Fibroblast of skin of abdomen (primary cell): ENCODE data around the gene AMBRA1.

Experiments used
- DNase-seq: peaks from one replicate; pipeline ENCODE4 v3.0.0-alpha.2; 2013

Gene AMBRA1

GRCh38 chr11:46472662-46472994, 121.2 kb downstream of the AMBRA1 start:
- DNase-seq, result no peak

GRCh38 chr11:46471943-46472661, 121.7 kb downstream of the AMBRA1 start:
- no peak for DNase-seq

- DNase-seq, result no peak
Observed at GRCh38 chr11:46469926-46470325, 123.9 kb downstream of the AMBRA1 start.

- no peak for DNase-seq
Observed at GRCh38 chr11:46465683-46466082, 128.1 kb downstream of the AMBRA1 start.

GRCh38 chr11:46463701-46464421, 130.0 kb downstream of the AMBRA1 start:
- no peak for DNase-seq

- peak; percentile 42 for DNase-seq
Observed at GRCh38 chr11:46461461-46461927, 132.3 kb downstream of the AMBRA1 start.

GRCh38 chr11:46458491-46458890, 135.3 kb downstream of the AMBRA1 start:
- DNase-seq, result no peak

GRCh38 chr11:46457659-46458424, 136.0 kb downstream of the AMBRA1 start:
- DNase-seq, result no peak

- DNase-seq, result no peak
Observed at GRCh38 chr11:46457021-46457420, 136.8 kb downstream of the AMBRA1 start.

- DNase-seq, result no peak
Observed at GRCh38 chr11:46456269-46457001, 137.4 kb downstream of the AMBRA1 start.

- DNase-seq, result no peak
Observed at GRCh38 chr11:46455834-46456233, 138.0 kb downstream of the AMBRA1 start.

- DNase-seq, result no peak
Observed at GRCh38 chr11:46452918-46453517, 140.8 kb downstream of the AMBRA1 start.

- DNase-seq, result no peak
Observed at GRCh38 chr11:46451759-46452158, 142.1 kb downstream of the AMBRA1 start.

GRCh38 chr11:46450846-46451477, 142.9 kb downstream of the AMBRA1 start:
- peak; percentile 16 for DNase-seq

GRCh38 chr11:46447544-46447943, 146.3 kb downstream of the AMBRA1 start:
- DNase-seq, result no peak

GRCh38 chr11:46445920-46446771, 147.7 kb downstream of the AMBRA1 start:
- DNase-seq, result no peak

- no peak for DNase-seq
Observed at GRCh38 chr11:46445192-46445919, 148.5 kb downstream of the AMBRA1 start.

- no peak for DNase-seq
Observed at GRCh38 chr11:46444305-46444704, 149.5 kb downstream of the AMBRA1 start.

- no peak for DNase-seq
Observed at GRCh38 chr11:46438211-46438610, 155.6 kb downstream of the AMBRA1 start.

GRCh38 chr11:46437122-46437689, 156.6 kb downstream of the AMBRA1 start:
- DNase-seq, result no peak
